ENCODE measurements around the gene SNX9.
"Not testable (repeated sequence)": the region's sequence is repeated elsewhere in the genome, so short reads cannot be mapped to it uniquely, and the experiment has no call there.

Gene SNX9

GRCh38 chr6:157929076-157929475, 106.0 kb downstream of the SNX9 start:
- no peak for DNase-seq

DNA sequence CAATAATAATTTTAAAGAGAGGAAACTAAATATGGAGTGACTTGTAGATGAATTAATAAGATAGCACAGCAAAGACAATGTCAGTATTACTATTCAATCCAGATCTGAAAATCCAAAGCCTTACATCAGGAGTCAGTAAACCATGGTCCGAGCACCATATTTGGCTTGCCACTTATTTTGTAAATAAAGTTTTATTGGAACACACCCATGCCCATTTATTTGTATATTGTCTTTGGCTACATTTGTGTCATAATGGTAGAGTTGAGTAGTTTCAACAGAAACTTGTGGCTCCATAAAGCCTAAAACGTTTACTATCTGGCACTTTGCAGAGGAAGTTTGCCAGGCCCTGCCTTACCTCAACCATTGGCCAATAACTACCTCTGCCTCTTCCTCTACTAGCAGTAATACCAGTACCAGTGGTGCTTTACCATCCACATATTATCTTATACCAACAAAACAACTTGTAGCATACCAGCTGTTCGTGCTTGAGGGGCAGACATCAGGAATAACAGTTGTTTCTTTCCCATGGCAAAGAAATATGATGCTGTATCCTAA, 106.8 kb downstream of the SNX9 start:
- DNase-seq, result no peak

GRCh38 chr6:157935786-157936185, 112.7 kb downstream of the SNX9 start:
- no peak for DNase-seq

- no peak for DNase-seq
These were observed 114.3 kb downstream of the SNX9 start for GRCh38 chr6:157937318-157937717.

- DNase-seq, result no peak
These were observed 114.9 kb downstream of the SNX9 start for GRCh38 chr6:157937916-157938315.

DNA sequence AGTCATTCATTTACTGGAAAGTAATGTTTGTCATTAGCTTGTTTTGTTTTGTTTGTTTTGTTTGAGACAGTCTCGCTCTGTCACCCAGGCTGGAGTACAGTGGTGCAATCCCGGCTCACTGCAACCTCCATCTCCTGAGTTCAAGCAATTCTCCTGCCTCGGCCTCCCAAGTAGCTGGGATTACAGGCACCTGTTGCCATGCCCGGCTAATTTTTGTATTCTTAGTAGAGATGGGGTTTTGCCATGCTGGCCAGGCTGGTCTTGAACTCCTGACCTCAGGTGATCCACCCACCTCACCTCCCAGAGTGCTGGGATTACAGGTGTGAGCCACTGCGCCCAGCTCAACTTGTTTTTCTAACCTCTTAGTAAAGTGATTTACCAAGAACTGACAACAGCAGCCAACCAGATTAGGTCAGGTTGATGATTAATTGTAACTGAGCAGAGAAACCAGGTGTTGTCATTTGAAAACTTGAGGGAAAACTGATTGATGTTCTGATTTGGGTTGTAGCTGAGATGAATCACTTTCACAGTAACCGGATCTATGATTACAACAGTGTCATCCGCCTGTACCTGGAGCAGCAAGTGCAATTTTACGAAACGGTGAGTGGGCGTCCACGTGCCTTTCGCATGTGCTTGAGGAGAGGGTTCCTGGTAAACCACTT, 117.5 kb downstream of the SNX9 start:
- not testable (repeated sequence) for DNase-seq

- DNase-seq, result no peak
These were observed 118.2 kb downstream of the SNX9 start for GRCh38 chr6:157941101-157941863.

DNA sequence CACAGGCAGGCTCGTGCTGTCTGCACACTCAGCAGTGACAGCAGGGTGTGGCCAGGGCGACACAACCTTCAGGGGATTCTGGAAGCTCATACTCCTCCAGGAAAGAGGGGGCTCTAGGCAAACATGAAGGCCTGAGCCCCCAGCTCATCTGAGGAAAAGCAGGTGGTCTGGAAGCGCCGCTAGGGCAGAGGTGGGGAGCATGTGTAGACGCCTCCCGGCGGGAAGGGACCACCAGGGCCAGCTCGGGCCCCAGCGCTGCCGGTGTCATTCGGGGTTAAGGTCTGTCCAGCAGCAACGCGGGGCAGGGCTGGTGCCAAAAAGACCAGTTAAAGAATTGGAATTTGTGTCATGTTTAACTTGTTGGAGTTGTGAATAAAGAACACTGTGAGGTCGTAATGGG, 119.3 kb downstream of the SNX9 start:
- DNase-seq, result no peak

DNA sequence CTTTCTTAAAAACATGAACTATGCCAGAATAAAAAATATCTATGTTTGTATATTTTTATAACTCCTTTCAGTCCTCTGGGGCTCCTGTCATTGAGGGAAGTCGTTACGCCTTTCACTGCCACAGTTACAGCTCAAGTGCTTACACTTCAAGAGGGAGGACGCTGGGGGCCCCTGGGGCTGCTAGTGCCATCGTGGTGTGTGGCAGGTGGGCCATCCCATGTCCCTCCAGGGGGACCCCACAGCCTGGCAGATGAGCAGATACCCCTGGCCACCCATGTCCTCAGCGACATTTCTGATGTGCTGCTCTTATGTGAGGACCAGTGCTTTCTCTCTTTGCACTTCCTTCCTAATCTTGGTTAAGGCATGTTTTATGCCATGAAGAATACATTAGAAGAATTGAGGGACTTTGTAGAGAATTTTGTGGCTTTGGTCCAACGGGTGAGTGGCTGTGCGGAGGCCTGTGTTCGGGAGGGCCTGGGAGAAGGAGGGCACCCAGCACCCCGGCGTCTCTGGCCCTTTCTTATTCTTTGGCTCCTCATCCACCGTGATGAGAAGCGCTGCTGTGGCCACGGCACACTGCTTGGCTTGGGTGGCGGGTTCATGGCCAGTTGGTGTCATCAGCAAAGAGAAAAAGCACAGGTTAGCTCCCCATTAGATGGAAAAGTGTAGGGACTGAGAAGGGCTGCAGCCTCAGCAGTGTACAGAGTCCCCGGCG, 120.4 kb downstream of the SNX9 start:
- no peak for DNase-seq

DNA sequence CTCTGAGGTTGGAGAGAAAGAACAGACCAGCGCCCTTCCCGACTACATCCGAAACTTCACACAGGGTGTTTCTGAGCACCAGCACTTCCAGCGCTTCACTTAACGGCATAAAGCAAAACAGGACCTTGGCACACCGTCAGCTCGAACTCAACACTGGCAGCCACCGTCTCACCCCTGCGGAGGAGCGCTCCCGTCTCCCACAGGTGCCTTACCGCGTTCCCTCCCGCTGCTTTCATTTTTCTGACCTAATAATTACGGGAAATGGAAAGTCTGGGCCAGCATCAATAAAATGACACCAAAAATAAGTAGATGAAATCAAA, 120.9 kb downstream of the SNX9 start:
- DNase-seq, result no peak

- DNase-seq, result no peak
These were observed 122.2 kb downstream of the SNX9 start for GRCh38 chr6:157944983-157945931.

- DNase-seq, result no peak
These were observed 123.1 kb downstream of the SNX9 start for GRCh38 chr6:157946053-157946617.

- DNase-seq, result no peak
These were observed 124.0 kb downstream of the SNX9 start for GRCh38 chr6:157946865-157947532.

DNA sequence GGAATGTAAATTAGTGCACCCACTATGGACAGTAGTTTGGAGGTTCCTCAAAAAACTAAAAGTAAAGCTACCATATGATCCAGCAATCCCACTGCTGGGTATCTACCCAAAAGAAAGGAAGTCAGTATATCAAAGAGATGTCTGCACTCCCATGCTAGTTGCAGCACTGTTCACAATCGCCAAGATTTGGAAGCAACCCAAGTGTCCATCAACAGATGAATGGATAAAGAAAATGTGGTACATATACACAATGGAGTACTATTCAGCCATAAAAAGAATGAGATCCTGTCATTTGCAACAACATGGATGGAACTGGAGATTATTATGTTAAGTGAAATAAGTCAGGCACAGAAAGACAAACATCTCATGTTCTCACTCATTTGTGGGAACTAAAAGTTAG, 127.9 kb downstream of the SNX9 start:
- DNase-seq, result not testable (repeated sequence)

GRCh38 chr6:157951828-157952227, 128.8 kb downstream of the SNX9 start:
- DNase-seq, result no peak

DNA sequence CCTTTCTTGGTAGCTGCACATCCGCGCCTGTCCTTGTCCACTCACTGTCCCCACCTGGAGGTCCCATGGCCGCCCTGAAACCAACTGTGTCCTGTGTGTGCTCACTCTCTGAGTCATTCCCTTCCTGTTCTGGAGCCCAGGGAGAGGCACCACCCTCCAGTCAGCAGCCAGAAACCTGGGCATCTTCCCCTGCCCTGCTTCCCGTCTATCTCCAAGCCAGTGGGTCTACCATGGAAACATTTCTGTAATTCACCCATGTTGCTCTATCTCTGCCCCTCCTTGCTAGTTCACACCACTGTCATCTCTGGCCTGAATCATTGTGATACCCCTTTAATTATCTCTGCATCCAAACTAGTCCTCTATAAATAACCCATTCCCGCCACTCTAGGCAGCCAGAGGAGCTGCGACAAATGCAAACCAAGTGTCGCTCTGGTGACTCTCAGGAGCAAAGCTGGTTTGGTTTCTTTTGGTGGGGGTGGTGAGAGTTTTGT, 129.9 kb downstream of the SNX9 start:
- DNase-seq, result no peak

GRCh38 chr6:157953580-157954091, 130.6 kb downstream of the SNX9 start:
- no peak for DNase-seq

- no peak for DNase-seq
These were observed 131.4 kb downstream of the SNX9 start for GRCh38 chr6:157954150-157955117.

DNA sequence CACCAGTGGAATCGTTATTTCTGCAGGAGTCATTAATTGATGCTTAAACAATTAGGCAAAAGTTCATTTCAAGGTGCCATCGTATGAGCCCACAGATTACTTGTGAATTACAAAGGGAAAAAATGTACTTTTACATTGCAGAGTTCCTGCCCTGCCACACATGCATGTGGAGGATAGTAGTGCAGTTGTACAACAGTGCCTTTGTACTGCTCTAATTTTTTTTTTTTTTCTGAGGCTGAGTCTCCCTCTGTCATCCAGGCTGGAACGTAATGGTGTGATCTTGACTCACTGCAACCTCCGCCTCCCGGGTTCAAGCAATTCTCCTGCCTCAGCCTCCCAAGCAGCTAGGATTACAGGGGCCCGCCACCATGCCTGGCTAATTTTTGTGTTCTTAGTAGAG, 132.6 kb downstream of the SNX9 start:
- DNase-seq, result no peak

DNA sequence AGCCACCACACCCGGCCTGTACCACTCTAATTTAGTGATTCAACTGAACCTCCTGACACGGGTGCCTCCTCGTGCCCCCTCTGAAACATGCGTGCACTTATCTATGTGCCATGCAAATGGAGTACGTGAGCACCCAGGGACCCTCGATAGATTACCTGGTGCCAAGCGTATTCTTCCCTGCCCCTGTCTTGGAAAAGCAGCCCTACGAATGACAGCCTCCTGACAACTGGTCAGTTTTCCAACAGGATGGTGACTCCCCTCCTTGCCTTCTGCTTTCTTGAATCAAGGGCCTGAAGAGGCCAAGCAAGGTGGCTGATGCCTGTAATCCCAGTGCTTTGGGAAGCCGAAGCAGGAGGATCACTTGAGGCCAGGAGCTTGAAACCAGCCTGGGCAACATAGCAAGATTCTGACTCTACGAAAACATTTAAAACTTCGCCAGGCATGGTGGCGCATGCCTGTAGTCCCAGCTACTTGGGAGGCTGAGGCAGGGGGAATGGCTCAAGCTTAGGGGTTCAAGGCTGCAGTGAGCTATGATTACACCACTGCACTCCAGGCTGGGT, 133.2 kb downstream of the SNX9 start:
- DNase-seq, result peak; percentile 6
